SK-MEL-5 (cell line): Measurements from ENCODE around the gene SNAP91. TPM values are rescaled to one million over a fixed set of nuclear protein-coding genes. Genes with fewer than 3 reads are reported as not detected.

Experiments
- DNase-seq: peaks from one replicate; pipeline ENCODE4 v3.0.0-alpha.2; 2016; ENCODE audit warnings: low read depth, low spot score
- in situ Hi-C: cut with HindIII; loops from 2 replicates; pipeline ENCODE4 v1.10.0; 2016; ENCODE audit warnings: low sequenced_read_pairs, high pct_unique_total_duplicates, low pct_unique_long_range_greater_than_20kb
- total RNA-seq: library from RNA; depleted of rRNA; stranded (reverse); fragments of >200 nt; shearing (Covaris generic); gene quantifications from 2 replicates; pipeline ENCODE4 v1.2.3, GENCODE V29; 2014; rRNA removed

SNAP91 gene
- total RNA-seq, 1 experiment from 2014 or later: 0.08 TPM

GRCh38 chr6:83511266-83511665, 197.6 kb downstream of the SNAP91 start:
- no peak for DNase-seq
- in situ Hi-C loops: loop anchor here (25.0 kb wide), 1 partner anchor 299 kb away; no protein-coding TSS in a partner anchor

DNA sequence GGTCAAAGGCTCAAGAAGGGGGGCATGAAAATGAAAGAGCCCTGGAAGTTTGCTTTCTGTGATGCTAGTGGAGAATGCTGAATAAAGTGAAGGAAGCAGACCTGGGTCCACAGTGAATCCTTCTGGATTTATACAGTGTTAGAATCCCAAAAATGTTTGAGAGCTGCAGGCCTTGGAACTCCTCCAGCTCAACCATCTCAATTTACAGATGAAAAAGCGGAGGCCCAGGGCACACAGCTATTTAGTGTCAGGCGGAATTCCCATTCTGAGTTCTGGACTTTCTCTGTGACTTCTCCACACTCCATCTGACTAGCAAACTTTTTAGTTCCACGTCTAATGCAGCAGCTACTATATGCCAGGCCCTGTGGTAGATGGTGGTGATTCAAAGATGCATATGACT, 198.1 kb downstream of the SNAP91 start:
- in situ Hi-C loops: loop anchor here (25.0 kb wide), 1 partner anchor 298 kb away; no protein-coding TSS in a partner anchor
- DNase-seq: no peak

- in situ Hi-C loops: loop anchor here (25.0 kb wide), 1 partner anchor 297 kb away; no protein-coding TSS in a partner anchor
- DNase-seq: no peak
Observed at GRCh38 chr6:83509441-83509840, 199.5 kb downstream of the SNAP91 start.

DNA sequence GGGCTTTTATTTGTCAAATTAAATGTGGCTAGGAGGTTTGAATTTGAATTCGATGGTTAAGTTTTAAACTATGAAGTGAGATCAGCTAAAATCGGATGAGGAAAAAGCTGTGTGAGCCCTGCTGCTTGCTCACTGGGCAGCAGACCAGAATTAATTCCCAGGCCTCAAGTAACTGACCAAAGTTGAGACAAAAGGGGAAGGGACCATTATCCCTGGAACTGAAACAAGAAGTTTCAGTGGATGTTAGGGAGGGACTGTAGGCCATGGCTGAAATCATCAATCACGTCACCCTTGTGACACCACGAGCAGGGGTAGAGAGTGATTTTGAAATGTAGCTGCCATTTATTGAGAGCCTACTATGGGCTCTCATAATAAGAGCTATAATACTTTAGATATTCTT, 203.5 kb downstream of the SNAP91 start:
- no peak for DNase-seq
- in situ Hi-C loops: loop anchor here (25.0 kb wide), 1 partner anchor 293 kb away; no protein-coding TSS in a partner anchor

Other genes starting within 250 kb of the SNAP91 start
- gene PRSS35, start 196.6 kb downstream of the SNAP91 start, total RNA-seq: 0.18 TPM in 1 of 2 replicates, not detected in the other
- gene RIPPLY2, start 144.3 kb upstream of the SNAP91 start, total RNA-seq: 3.8 and 4.5 TPM in 2 replicates
- gene CYB5R4, start 150.6 kb upstream of the SNAP91 start, total RNA-seq: 14.5 and 16.5 TPM in 2 replicates